ENCODE results near the gene PLEKHM2.

The PLEKHM2 gene

GRCh38 chr1:15702722-15703550, 18.8 kb downstream of the PLEKHM2 start:
- no peak for DNase-seq

GRCh38 chr1:15703562-15703961, 19.4 kb downstream of the PLEKHM2 start:
- no peak for DNase-seq

GRCh38 chr1:15704526-15705183, 20.5 kb downstream of the PLEKHM2 start:
- DNase-seq, result no peak

DNA sequence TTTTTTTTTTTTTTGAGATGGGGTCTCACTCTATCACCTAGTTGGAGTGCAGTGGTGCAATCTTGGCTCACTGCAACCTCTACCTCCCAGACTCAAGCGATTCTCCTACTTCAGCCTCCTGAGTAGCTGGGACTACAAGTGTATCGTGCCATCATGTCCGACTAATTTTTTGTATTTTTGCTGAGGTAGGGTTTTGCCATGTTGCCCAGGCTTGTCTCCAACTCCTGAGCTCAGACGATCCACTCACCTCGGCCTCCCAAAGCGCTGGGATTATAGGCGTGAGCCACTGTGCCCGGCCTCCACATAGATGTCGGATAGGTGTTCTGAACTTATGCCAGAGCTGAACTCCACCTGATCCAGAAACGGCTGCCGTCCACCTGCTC, 21.1 kb downstream of the PLEKHM2 start:
- DNase-seq, result no peak

- DNase-seq, result no peak
Observed at GRCh38 chr1:15706751-15707150, 22.6 kb downstream of the PLEKHM2 start.

DNA sequence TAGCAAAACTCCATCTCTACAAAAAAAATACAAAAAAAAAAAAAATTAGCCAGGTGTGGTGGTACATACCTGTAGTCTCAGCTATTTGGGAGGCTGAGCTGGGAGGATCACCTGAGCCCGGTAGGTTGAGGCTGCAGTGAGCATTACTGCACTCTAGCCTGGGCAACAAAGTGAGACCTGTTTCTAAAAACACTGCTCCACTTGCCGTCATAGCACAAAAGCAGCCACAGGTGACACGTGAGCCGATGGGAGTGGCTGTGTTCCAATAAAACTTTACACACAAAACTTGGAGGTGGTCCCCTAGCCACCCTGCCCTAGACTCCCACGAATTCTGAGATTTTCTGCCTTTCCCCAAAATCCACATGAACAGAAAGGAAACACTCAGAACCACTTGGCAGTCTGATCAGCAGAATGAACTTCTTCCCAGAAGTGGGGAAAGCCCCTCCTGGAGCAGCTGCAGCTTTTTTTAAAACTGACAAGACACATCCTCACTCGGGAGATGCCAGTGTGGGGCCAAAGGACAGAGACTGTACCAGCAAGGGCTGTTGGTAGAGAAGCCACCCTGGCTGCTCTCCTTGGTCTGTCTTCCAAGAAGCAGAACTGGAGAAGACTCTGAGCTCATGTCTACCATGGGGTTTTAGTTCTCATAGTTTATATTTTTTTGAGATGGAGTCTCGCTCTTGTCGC, 23.3 kb downstream of the PLEKHM2 start:
- no peak for DNase-seq

DNA sequence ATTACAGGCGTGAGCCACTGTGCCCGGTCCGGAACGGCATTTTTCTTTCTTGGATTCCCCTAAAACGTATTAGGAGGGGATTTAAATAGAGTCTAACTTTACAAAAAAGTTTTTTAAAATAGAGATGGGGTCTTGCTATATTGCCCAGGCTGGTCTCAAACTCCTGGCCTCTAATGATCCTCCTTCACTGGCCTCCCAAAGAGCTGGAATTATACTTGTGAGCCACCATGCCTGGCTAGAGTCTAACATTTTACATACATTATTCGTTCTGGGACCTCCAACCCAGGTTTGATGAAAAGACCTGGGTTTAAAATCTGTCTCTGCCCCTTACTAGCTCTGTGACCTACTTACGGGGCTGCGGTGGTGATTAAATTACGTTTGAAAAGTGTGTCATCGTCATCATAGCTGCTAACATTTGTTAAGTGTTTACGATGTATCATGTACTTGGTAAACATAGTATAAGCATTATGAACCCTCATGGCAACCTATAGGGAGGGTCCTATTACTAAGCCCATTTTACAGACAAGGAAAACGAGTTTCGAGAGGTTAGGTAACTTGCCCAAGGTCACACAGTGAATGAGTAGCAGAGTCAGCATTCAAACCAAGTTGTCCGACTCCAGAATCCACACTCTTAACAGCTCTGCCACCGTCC, 24.5 kb downstream of the PLEKHM2 start:
- DNase-seq, result no peak

DNA sequence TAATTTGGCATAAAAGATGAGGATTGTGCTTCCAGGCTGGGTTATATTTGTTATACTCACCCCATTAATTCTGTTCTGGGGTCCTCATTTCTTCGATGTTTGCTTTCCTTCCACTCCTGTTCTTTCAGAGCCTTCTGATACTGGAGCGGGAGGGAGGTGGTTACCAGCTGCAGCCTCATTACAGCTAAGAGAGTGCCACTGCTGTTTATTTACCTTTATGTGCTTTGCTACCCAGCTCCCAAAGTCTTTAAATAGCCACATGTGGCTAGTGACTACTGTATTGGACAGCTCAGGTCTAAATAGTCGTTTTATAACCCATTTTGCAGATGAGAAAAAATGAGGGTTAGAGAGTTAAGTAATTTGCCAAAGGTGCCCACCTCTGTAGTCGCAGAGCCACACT, 25.1 kb downstream of the PLEKHM2 start:
- DNase-seq, result no peak

GRCh38 chr1:15712168-15712567, 28.0 kb downstream of the PLEKHM2 start:
- no peak for DNase-seq

DNA sequence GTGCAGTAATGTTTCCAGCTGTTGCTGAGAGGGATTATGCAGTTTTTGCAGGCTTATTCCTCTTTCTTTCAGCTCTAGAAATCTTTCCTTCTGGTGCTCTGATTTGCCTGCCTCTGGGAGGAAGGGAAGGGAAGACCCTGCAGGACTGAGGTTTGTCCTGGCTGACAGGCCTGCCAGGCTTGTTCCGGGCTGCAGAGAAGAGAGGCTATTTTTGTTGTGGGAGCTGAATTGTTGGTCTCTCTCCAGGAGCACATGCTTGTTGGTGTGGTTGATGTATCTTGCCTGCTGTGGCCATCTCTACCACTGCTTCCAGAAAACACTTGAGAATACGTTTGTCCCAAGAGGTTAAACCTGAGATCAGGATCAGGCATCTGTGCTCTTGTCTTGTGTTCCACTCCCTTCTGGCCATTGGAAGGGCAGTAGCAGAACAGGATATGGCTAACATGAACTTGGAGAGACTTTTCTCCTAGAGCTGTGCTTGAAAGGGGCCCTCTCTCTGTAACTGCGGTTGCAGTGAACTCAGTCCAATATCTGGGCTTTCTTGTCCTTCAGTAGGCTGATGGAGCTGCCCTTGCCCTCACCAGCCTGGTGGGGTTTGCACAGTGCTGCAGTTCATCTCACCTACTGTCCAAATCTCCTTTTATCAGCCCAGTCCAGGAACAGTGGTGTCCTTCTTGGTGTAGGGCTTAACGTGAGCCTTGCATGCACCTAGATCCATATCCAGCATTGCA, 30.5 kb downstream of the PLEKHM2 start:
- no peak for DNase-seq

DNA sequence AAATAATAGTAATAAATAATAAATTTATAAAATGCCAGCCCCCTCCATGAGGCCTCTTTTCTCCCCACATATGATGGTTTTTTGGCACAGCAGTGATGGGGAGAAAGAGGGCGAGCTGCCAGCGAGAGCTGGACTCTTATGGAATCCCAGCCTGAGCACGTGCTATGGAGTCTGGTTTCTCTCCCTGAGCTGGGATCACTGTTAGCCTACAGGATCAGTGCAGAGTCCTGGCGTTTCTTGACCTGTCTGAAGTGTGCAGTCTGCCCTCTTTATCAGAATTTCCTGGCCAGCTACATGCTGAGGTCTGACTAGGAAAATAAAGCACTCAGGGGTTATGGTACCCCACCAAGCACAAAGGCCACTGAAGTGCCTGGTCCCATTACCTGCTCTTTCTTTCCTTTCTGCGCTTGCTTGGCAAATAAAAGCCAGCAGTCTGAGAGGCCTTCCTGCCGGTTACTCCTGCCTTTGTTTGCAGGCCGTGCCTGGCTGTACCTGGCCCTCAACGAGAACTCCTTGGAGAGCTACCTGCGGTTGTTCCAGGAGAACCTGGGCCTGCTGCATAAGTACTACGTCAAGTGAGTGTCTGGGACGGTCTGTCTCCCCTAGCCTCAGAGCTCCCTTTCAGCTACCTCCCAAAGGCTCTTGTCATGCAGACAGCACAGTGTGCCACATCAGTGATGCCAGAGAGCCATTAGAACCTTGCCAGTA, 33.5 kb downstream of the PLEKHM2 start:
- no peak for DNase-seq

DNA sequence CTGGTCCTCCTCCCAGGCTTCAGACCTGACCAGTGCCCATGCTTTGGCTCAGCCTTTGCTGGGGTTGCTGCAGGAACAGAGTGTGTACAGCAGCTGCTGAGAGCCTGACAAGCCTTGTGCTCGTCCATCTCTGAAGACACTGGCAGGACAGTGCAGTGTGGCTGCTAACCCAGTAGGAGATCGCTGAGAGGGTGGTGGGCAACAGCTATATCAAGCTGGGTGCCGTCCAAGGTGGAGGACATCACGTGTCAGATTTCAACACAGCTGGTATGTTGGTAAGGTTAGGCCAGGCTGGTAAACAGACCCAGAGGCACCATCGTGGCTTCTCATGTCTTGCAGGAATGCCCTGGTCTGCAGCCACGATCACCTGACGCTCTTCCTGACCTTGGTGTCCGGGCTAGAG, 34.1 kb downstream of the PLEKHM2 start:
- DNase-seq, result no peak

- no peak for DNase-seq
Observed at GRCh38 chr1:15719381-15720120, 35.4 kb downstream of the PLEKHM2 start.

DNA sequence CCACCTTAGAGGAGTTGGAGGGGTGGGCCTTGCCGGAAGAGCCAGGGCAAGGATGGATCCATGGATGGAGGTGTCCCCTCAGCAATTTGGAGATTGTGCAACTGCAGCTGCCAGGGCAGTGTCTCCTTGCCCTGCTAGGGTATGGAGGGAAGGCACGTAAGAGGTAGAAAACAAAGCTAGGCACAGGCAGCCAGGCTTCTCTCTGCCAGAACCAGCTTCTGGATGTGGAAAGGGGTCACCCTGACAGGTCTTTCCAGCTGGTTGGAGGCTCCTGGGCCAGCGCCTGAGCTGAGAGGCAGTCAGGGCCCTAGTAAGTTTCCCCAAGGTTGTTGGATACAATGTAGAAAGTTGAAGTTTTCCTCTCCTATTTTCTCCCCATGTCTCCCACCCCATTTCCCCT, 36.7 kb downstream of the PLEKHM2 start:
- no peak for DNase-seq

DNA sequence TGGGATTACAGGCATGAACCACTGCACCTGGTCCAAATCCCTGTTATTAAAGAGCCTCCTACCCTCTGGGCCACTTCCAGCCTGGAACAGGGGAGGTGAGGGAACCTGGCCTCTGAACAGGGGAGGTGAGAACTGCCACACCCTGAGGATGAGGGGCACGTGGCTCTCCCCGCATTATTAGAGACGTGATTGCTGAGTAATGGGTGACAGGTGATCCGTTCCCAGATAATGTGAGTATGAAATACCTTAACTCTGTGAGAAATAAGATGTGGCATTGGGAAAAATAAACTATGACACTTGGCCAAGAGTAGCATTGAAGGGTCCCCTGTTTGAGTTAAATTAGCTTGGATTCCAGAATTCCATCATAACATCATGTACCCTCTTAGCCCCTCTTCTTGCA, 38.3 kb downstream of the PLEKHM2 start:
- no peak for DNase-seq

DNA sequence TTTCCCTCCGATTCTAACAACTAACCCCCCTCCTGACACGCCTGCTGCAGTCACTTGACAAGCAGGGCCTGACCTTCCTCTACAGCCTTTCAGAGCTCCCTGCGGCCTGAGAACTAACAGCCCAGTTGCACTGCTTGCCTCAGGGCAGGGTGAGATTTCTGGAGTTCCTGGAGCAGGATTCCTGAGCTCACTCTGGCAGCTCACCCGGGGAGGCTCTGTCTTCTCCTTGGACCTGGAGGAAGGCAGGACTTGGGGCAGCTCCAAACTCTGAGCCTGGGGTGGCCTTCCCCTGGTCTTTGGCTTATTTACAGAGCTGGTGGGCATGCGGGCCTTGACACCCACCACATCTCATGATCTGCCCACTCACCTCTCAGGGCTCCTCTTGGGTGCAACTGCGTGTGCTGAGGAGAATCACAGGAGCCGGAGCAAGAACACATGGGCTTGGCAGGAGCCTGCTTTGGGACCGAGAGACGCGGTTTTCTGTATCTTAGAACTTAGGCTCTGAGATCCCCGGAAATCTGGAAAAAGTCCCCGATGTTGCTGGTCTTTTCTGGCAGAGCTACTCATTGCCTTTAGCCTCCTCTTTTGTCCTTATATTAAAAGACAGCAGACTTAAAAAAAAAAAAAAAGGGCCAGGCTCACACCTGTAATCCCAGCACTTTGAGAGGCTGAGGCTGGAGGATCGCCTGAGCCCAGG, 38.9 kb downstream of the PLEKHM2 start:
- DNase-seq, result no peak

GRCh38 chr1:15723631-15724246, 39.6 kb downstream of the PLEKHM2 start:
- DNase-seq, result no peak

GRCh38 chr1:15724949-15725880, 41.1 kb downstream of the PLEKHM2 start:
- DNase-seq, result no peak

GRCh38 chr1:15726508-15726907, 42.4 kb downstream of the PLEKHM2 start:
- no peak for DNase-seq

Data from NCI-H2227 treated with DMSO at 0.1 percent for 48 hours (cell line).